H4 (cell line): ENCODE data around the gene RTN3. TPM values are rescaled to one million over a fixed set of nuclear protein-coding genes. Genes with fewer than 3 reads are reported as not detected.

ENCODE experiments used
- total RNA-seq: library from RNA; depleted of rRNA; stranded (reverse); fragments of >200 nt; shearing (Covaris generic); gene quantifications from 2 replicates; pipeline ENCODE4 v1.2.3, GENCODE V29; 2014; rRNA removed

Gene RTN3
- total RNA-seq, 1 experiment from 2014 or later, result 78.6 TPM

Other genes starting within 250 kb of the RTN3 start
- not detected in 2 replicates for gene PLAAT5, start 190.3 kb upstream of the RTN3 start, total RNA-seq
- 0.80 and 1.4 TPM in 2 replicates for gene LGALS12, start 175.4 kb upstream of the RTN3 start, total RNA-seq
- gene PLAAT4, start 144.7 kb upstream of the RTN3 start, total RNA-seq, result 49.3 and 72.0 TPM in 2 replicates
- gene PLAAT2, start 118.1 kb upstream of the RTN3 start, total RNA-seq, result not detected in 2 replicates
- 4.7 and 9.0 TPM in 2 replicates for gene PLAAT3, start 67.1 kb upstream of the RTN3 start, total RNA-seq
- gene ATL3, start 10.1 kb upstream of the RTN3 start, total RNA-seq, result 48.5 and 58.5 TPM in 2 replicates
- gene ZFTA, start 87.3 kb downstream of the RTN3 start, total RNA-seq, result 5.6 and 6.3 TPM in 2 replicates
- gene SPINDOC, start 132.0 kb downstream of the RTN3 start, total RNA-seq, result 13.1 and 14.4 TPM in 2 replicates
- gene MARK2, start 157.6 kb downstream of the RTN3 start, total RNA-seq, result 8.2 and 10.1 TPM in 2 replicates
- 0.49 and 0.66 TPM in 2 replicates for gene RCOR2, start 235.7 kb downstream of the RTN3 start, total RNA-seq